K562 (cell line): ENCODE results near the gene GREB1. TPM values are rescaled to one million over a fixed set of nuclear protein-coding genes. Genes with fewer than 3 reads are reported as not detected.
A peak's percentile ranks its signal among the peaks of the same experiment; 100 is the strongest.

Experiments used
- ATAC-seq: fragments of 200-7000 bp; cut with Tn5 transposase; 3 replicates; pipeline ENCODE4 v1.9.1; 2020; ENCODE audit warnings: moderate library complexity
- BruUV-seq: library from RNA; stranded (reverse); fragments of 400-500 nt; replicated peaks from 2 replicates; lab custom pipeline; 2021; lab: Mats Ljungman, UMichigan
- CTCF ChIA-PET: fragments of 300-600 bp; formaldehyde crosslinking; extraction: SDS; loops from one replicate; lab custom pipeline; 2021; ENCODE audit warnings: low intra/inter-chr PET ratio; lab: Yijun Ruan, JAX
- POLR2A ChIA-PET: fragments of 300-600, 350-650 bp; sonication (Branson Sonifier 250); formaldehyde crosslinking; extraction: SDS; loops from one replicate; lab custom pipeline; 2021; ENCODE audit warnings: antibody characterized with exemption, inconsistent platforms; lab: Yijun Ruan, JAX
- DNase-seq, 4 experiments: peaks; one replicate each; pipeline versions ENCODE4 v3.0.0 to v3.0.0-alpha.2; 2011 to 2018; ENCODE audit warnings: low spot score in 3 of 4, mixed read lengths in 3 of 4; ENCODE audit errors: extremely low read depth in 1 of 4
- FAIRE-seq: peaks from 2 replicates; lab custom pipeline; 2011; peaks lifted over from hg19 to GRCh38; lab: Jason Lieb, UNC
- H2AFZ ChIP-seq: 2 replicates; pipeline ENCODE4 v1.6.0; 2011; ENCODE audit warnings: low read depth, low read length, control low read depth, inconsistent platforms
- H3K27ac ChIP-seq: fragments of 200-600 bp; 3 replicates; pipeline ENCODE4 v1.8.0; 2011; ENCODE audit warnings: low read depth, mild to moderate bottlenecking, control low read depth, inconsistent platforms, low read length, moderate library complexity, mixed read lengths; ENCODE audit errors: extremely low read depth
- H3K27me3 ChIP-seq, 2 experiments: fragments of 300-600 bp in 1 of 2; 2 replicates in 1 of 2; 3 replicates in 1 of 2; pipeline versions ENCODE4 v1.6.0 to v1.8.0; 2011; ENCODE audit warnings: inconsistent platforms in 2 of 2, low read length in 2 of 2, mild to moderate bottlenecking in 1 of 2, mixed read lengths in 1 of 2, moderate library complexity in 1 of 2; ENCODE audit not compliant: control insufficient read depth in 2 of 2, insufficient read depth in 2 of 2
- H3K36me3 ChIP-seq: fragments of 300-600 bp; 3 replicates; pipeline ENCODE4 v1.8.0; 2011; ENCODE audit warnings: mild to moderate bottlenecking, low read length, inconsistent platforms; ENCODE audit not compliant: control insufficient read depth, insufficient read depth
- H3K4me1 ChIP-seq, 2 experiments: fragments of 200-600 bp in 1 of 2; replicated peaks in 1 of 2; 2 replicates in 1 of 2; 3 replicates in 1 of 2; pipeline versions ENCODE4 v1.5.1 to v1.8.0; 2011; ENCODE audit warnings: inconsistent platforms in 2 of 2, low read length in 2 of 2, mild to moderate bottlenecking in 1 of 2, mixed read lengths in 1 of 2, moderate library complexity in 1 of 2; ENCODE audit not compliant: control insufficient read depth in 2 of 2, insufficient read depth in 2 of 2
- H3K4me2 ChIP-seq: 2 replicates; pipeline ENCODE4 v1.6.1; 2011; ENCODE audit warnings: low read length, control low read depth, inconsistent platforms, mixed read lengths; ENCODE audit not compliant: insufficient read depth
- H3K4me3 ChIP-seq: fragments of 200-600 bp; sonication (generic), shearing (Covaris generic); 2 replicates; pipeline ENCODE4 v1.5.1; 2016; ENCODE audit warnings: control low read depth, inconsistent platforms
- H3K79me2 ChIP-seq: fragments of 200-600 bp; 3 replicates; pipeline ENCODE4 v1.8.0; 2011; ENCODE audit warnings: low read length, inconsistent platforms; ENCODE audit not compliant: control insufficient read depth, insufficient read depth
- H3K9ac ChIP-seq, 2 experiments: 2 replicates each; pipeline versions ENCODE4 v1.6.0 to v1.6.1; 2011; ENCODE audit warnings: low read depth in 2 of 2, low read length in 2 of 2, control low read depth in 1 of 2, inconsistent platforms in 1 of 2, mild to moderate bottlenecking in 1 of 2, mixed read lengths in 1 of 2; ENCODE audit not compliant: insufficient read depth in 1 of 2
- H3K9me1 ChIP-seq: one replicate; pipeline ENCODE4 v1.6.0; 2011; ENCODE audit warnings: inconsistent platforms, mild to moderate bottlenecking, low read length, moderate library complexity; ENCODE audit not compliant: control insufficient read depth, insufficient read depth
- H3K9me3 ChIP-seq: replicated peaks from 2 replicates; pipeline ENCODE4 v1.5.1; 2011; ENCODE audit warnings: low read depth, low read length, inconsistent platforms; ENCODE audit not compliant: control insufficient read depth, insufficient read depth
- H4K20me1 ChIP-seq: replicated peaks from 2 replicates; pipeline ENCODE4 v1.6.1; 2011; ENCODE audit warnings: low read length, inconsistent platforms, mixed read lengths; ENCODE audit not compliant: control insufficient read depth, insufficient read depth
- DNMT1 ChIP-seq: fragments of 450-650 bp; IDR thresholded peaks from 2 replicates; pipeline ENCODE4 v1.6.1; 2016; ENCODE audit warnings: antibody characterized with exemption, mild to moderate bottlenecking
- FOXP4 ChIP-seq: sonication (generic); formaldehyde crosslinking; IDR thresholded peaks from 2 replicates; pipeline ENCODE4 v1.8.0; 2022; ENCODE audit warnings: mild to moderate bottlenecking, missing genetic modification reagents, borderline replicate concordance
- HDAC2 ChIP-seq: fragments of 450-650 bp; IDR thresholded peaks from 2 replicates; pipeline ENCODE4 v1.6.1; 2016; ENCODE audit warnings: mild to moderate bottlenecking
- L3MBTL2 ChIP-seq: fragments of 450-650 bp; IDR thresholded peaks from 2 replicates; pipeline ENCODE4 v1.6.1; 2016; ENCODE audit warnings: mild to moderate bottlenecking, moderate library complexity
- MAFK ChIP-seq: IDR thresholded peaks from 2 replicates; pipeline ENCODE4 v1.6.1; 2011; ENCODE audit warnings: low read length, improper control_type of control experiment
- MCM3 ChIP-seq: fragments of 450-650 bp; IDR thresholded peaks from 2 replicates; pipeline ENCODE4 v1.6.1; 2016
- MLLT1 ChIP-seq, 2 experiments: fragments of 450-650 bp; IDR thresholded peaks; 2 replicates each; pipeline ENCODE4 v1.6.1; 2016
- RBM25 ChIP-seq: fragments of 200-400 bp; formaldehyde crosslinking; IDR thresholded peaks from 2 replicates; pipeline ENCODE4 v1.6.1; 2018; ENCODE audit warnings: low read length, low read depth, moderate library complexity; ENCODE audit not compliant: severe bottlenecking
- SMARCE1 ChIP-seq: fragments of 450-650 bp; IDR thresholded peaks from 2 replicates; pipeline ENCODE4 v1.7.1; 2016; ENCODE audit warnings: mild to moderate bottlenecking
- ZFP1 ChIP-seq: fragments of 450-650 bp; formaldehyde crosslinking; IDR thresholded peaks from 2 replicates; pipeline ENCODE4 v1.4.0; 2020; ENCODE audit warnings: mild to moderate bottlenecking, mixed read lengths
- ZNF445 ChIP-seq: fragments of 250-450 bp; sonication (Bioruptor Pico); IDR thresholded peaks from 2 replicates; pipeline ENCODE4 v1.4.0; 2020; ENCODE audit warnings: low read depth, mild to moderate bottlenecking, moderate library complexity
- WGBS: fragments of 100-300 bp; shearing (Covaris generic); methylation state at CpG from one replicate; pipeline ENCODE4 v1.1.6; 2016; ENCODE audit warnings: low coverage, mixed read lengths; ENCODE audit not compliant: insufficient coverage; ENCODE audit errors: missing lambda C conversion rate; 5-methylcytosine and 5-hydroxymethylcytosine counted together
- in situ Hi-C: fragments of 300-500 bp; cut with MboI; formaldehyde crosslinking; loops from 4 replicates; pipeline ENCODE4 v1.15.0; 2018; ENCODE audit warnings: inconsistent platforms, mixed read lengths
- intact Hi-C: fragments of 100-400 bp; cut with micrococcal nuclease; formaldehyde crosslinking; loops from 2 replicates; pipeline ENCODE4 v1.14.2; 2022
- polyA plus RNA-seq, 8 experiments: library from polyadenylated mRNA; depleted of rRNA in 4 of 8; stranded (reverse) in 5 of 8; unstranded in 3 of 8; fragments of >200 nt; fragmentation: Nextera tagmentation in 2 of 8; fragmentation: Illumina TruSeq in 1 of 8; extraction: Ambion mirVana in 2 of 8; extraction: Trizol in 1 of 8; gene quantifications; 2 replicates each; pipeline versions ENCODE4 v1.2.1 to v1.2.3, GENCODE V29; 2011 to 2014; ENCODE audit warnings: inconsistent platforms in 1 of 8, missing spikeins in 1 of 8
- total RNA-seq, 7 experiments: library from RNA; depleted of rRNA in 6 of 7; stranded (reverse); fragments of >200 nt in 6 of 7; fragmentation: Illumina TruSeq in 2 of 7; extraction: Trizol in 2 of 7; gene quantifications; 2 replicates each; pipeline versions ENCODE4 v1.2.1 to v1.2.3, GENCODE V29; 2011 to 2021; ENCODE audit warnings: low replicate concordance in 1 of 7

Gene GREB1
- total and polyA plus RNA-seq, 9 of the 15 experiments (the other 6 are each of a cell fraction or from before 2014, with no cell fraction given): 0.04 to 0.86 (median 0.10) TPM; not detected in 1

DNA sequence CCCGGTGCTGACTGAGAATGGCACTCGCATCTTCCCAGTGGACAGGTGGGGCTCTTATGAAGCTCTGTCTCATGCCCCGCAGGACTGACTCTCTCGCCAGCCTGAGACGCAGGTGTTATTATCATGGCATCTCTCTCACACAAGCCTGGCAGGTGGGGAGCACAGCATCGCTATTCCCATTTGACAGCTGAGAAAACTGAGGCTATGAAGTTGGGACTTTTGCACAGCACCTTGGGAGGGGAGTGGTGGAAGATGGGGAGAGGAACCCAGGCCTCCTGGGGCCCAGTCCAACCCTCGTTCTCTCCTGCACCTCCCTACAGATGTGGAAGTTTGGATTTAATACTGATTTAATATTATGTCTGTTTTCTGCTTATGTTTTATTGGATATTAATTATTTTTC, 145.2 kb downstream of the GREB1 start:
- Histone ChIP-seq H3K79me2 (no peaks in the 10 kb centered on the region), H3K9me1 (no peaks in the 10 kb centered on the region), H3K4me2 (no peak overlapping the region), H3K9me3 (no peaks in the 10 kb centered on the region), H4K20me1 (peaks cover 17% of the 10 kb centered on the region), H3K4me1 (peaks cover 0 to 7% of the 10 kb centered on the region in 2 experiments; a peak in 2 of 5 replicates), H3K36me3 (no peaks in the 10 kb centered on the region), H3K9ac (no peak overlapping the region), H3K27me3 (peaks cover 30 to 83% of the 10 kb centered on the region in 2 experiments), H3K4me3 (no peak overlapping the region), H3K27ac (no peak overlapping the region), H2AFZ (no peak overlapping the region)
- POLR2A ChIA-PET: no interaction called here
- WGBS: 0% methylated on average over 7 of the region's 7 CpGs
- no peak for FAIRE-seq
- intact Hi-C loops: no loop called here
- ATAC-seq: no peak
- no peak for TF ChIP-seq ZFP1
- TF ChIP-seq DNMT1: no peak
- TF ChIP-seq SMARCE1: no peak
- no peak for TF ChIP-seq HDAC2
- peak; percentile 57 for TF ChIP-seq RBM25
- no peak for TF ChIP-seq L3MBTL2
- no peak for DNase-seq
- CTCF ChIA-PET: no interaction called here
- in situ Hi-C loops: no loop called here
- BruUV-seq: no TSS peak

DNA sequence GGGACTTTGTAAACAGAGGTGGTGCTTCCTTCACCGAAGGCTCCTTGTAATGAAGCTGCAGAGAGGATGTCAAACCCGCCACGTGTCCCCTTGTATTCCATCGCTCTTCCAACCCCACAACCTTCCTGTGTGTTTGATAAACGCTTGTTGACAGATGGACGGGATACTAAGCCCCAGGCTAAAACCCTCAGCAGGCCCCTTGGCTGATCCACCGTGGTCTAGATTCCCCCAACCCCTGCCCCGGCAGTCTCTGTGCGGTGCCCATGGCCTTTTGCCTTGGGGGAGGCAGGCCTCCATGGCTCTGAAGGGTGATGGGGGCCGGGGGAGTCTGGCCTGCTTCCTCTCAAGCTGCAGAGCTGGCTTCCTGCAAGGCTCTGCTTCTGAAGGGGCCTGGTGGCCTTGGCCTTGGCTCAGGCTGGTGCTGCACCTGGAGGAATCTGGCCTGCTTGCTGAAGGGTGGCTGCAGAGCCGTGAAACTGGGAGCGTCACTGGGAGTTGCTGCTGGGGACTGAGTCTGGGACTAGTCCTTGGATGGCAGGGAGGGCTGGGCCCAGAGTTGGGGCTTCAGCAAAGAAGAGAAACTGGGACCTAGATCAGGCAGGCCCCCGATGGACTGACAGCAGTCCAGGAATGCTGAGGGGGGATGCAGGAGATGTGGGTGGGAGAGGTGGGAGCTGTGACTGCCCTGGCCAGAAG, 145.8 kb downstream of the GREB1 start:
- no peak for FAIRE-seq
- H2AFZ ChIP-seq: no peak overlapping the region
- in situ Hi-C loops (no loop called here), intact Hi-C loops (loop anchor here (5.0 kb wide), 3 partner anchors 202 to 847 kb away; a partner anchor contains a TSS)
- H3K4me1 ChIP-seq: peaks cover 0 to 7% of the 10 kb centered on the region in 2 experiments; a peak in 2 of 5 replicates
- no peaks in the 10 kb centered on the region for H3K79me2 ChIP-seq
- ChIA-PET POLR2A (no interaction called here), CTCF (no interaction called here)
- H3K4me2 ChIP-seq: no peak overlapping the region
- peaks cover 17% of the 10 kb centered on the region for H4K20me1 ChIP-seq
- BruUV-seq: no TSS peak
- WGBS: 7% methylated on average over 13 of the region's 13 CpGs
- no peak overlapping the region for H3K4me3 ChIP-seq
- no peaks in the 10 kb centered on the region for H3K9me1 ChIP-seq
- no peaks in the 10 kb centered on the region for H3K36me3 ChIP-seq
- no peak for DNase-seq
- H3K27me3 ChIP-seq: peaks cover 30 to 80% of the 10 kb centered on the region in 2 experiments
- H3K9me3 ChIP-seq: no peaks in the 10 kb centered on the region
- H3K27ac ChIP-seq: no peak overlapping the region
- no peak for ATAC-seq
- peak overlapping the region in 1 of 2 experiments; percentile 7; a peak in 1 of 4 replicates for H3K9ac ChIP-seq
- TF ChIP-seq ZNF445 (CRISPR knock-in tag): no peak
- no peak for TF ChIP-seq FOXP4 (CRISPR knock-in tag)
- TF ChIP-seq MCM3: no peak
- TF ChIP-seq MLLT1 (IDR thresholded peaks at IDR 0.05): no peak
- no peak for TF ChIP-seq MAFK
